HTR-8/SVneo (cell line): Measurements from ENCODE around the gene SNX3.

ENCODE experiments used
- DNase-seq: peaks from one replicate; pipeline ENCODE4 v3.0.0; 2011; ENCODE audit warnings: low spot score, mixed read lengths; ENCODE audit not compliant: insufficient read length
- FAIRE-seq: peaks from 2 replicates; lab custom pipeline; 2011; peaks lifted over from hg19 to GRCh38; lab: Jason Lieb, UNC

The SNX3 gene

DNA sequence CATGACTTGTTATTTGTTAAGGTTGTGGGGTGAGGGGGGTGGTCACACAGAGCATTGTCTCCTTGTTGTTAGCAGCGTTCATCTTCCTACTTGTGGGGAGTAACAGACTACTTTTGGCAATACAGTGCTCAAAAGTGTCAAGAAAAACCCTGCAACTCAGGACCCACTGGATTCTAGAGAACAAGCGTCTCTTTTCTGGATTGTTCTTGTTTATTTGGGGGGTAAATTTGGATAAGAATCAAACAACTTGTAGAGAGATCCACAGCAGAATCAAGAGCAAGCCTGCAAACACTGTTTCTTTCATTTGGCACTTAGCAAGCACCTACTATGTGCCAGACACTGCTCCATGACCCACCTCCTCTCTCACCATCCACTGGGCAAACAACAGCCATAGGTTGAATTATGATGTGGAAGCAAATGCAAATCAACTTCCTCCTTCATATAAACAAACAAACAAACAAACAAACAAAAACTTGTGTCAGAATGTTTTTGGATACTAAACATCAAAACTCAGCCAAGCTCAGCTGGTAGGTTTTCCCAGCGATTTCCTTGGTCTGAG is 99.0 kb downstream of the SNX3 start:
- DNase-seq = no peak
- no peak for FAIRE-seq
